Measurements from ENCODE around the gene MAFB. TPM values are rescaled to one million over a fixed set of nuclear protein-coding genes. Genes with fewer than 3 reads are reported as not detected.

Gene MAFB
- total RNA-seq, 1 donor from 2014 or later = 19.5 TPM

GRCh38 chr20:40657526-40657925, 31.5 kb downstream of the MAFB start:
- DNase-seq = no peak

GRCh38 chr20:40655451-40655850, 33.6 kb downstream of the MAFB start:
- no peak for DNase-seq

- no peak for DNase-seq
Observed at GRCh38 chr20:40654876-40655275, 34.2 kb downstream of the MAFB start.

- no peak for DNase-seq
Observed at GRCh38 chr20:40652441-40652987, 36.5 kb downstream of the MAFB start.

- no peak for DNase-seq
Observed at GRCh38 chr20:40651151-40651550, 37.9 kb downstream of the MAFB start.

- DNase-seq = no peak
Observed at GRCh38 chr20:40650707-40651106, 38.3 kb downstream of the MAFB start.

GRCh38 chr20:40648210-40649072, 40.6 kb downstream of the MAFB start:
- no peak for DNase-seq

- DNase-seq = no peak
Observed at GRCh38 chr20:40646813-40647212, 42.2 kb downstream of the MAFB start.

GRCh38 chr20:40646361-40646760, 42.7 kb downstream of the MAFB start:
- DNase-seq = no peak

GRCh38 chr20:40644863-40645262, 44.2 kb downstream of the MAFB start:
- no peak for DNase-seq

GRCh38 chr20:40643891-40644290, 45.1 kb downstream of the MAFB start:
- no peak for DNase-seq

GRCh38 chr20:40641809-40642208, 47.2 kb downstream of the MAFB start:
- no peak for DNase-seq

GRCh38 chr20:40641202-40641601, 47.8 kb downstream of the MAFB start:
- no peak for DNase-seq

GRCh38 chr20:40640667-40641066, 48.4 kb downstream of the MAFB start:
- DNase-seq = no peak

GRCh38 chr20:40639676-40640355, 49.2 kb downstream of the MAFB start:
- DNase-seq = no peak

- no peak for DNase-seq
Observed at GRCh38 chr20:40639132-40639531, 49.9 kb downstream of the MAFB start.

- no peak for DNase-seq
Observed at GRCh38 chr20:40638414-40638813, 50.6 kb downstream of the MAFB start.

- DNase-seq = no peak
Observed at GRCh38 chr20:40637176-40637575, 51.9 kb downstream of the MAFB start.

- DNase-seq = no peak
Observed at GRCh38 chr20:40636486-40636885, 52.5 kb downstream of the MAFB start.

GRCh38 chr20:40635971-40636370, 53.1 kb downstream of the MAFB start:
- no peak for DNase-seq
